Urinary bladder (tissue), 4 donors: ENCODE results near the gene CADM3. TPM values are rescaled to one million over a fixed set of nuclear protein-coding genes. Genes with fewer than 3 reads are reported as not detected.
A peak's percentile ranks its signal among the peaks of the same experiment; 100 is the strongest.

Source experiments
- DNase-seq: peaks from one replicate; pipeline ENCODE4 v3.0.0-alpha.2; 2015; ENCODE audit errors: extremely low spot score
- H3K27ac ChIP-seq: one replicate; pipeline ENCODE4 v1.5.1; 2013; ENCODE audit warnings: low read depth, mild to moderate bottlenecking, moderate library complexity
- H3K36me3 ChIP-seq: one replicate; pipeline ENCODE4 v1.6.1; 2013; ENCODE audit warnings: mild to moderate bottlenecking, moderate library complexity; ENCODE audit not compliant: insufficient read depth
- H3K4me1 ChIP-seq: one replicate; pipeline ENCODE4 v1.6.1; 2013; ENCODE audit warnings: mild to moderate bottlenecking, moderate library complexity; ENCODE audit not compliant: insufficient read depth
- H3K4me3 ChIP-seq: one replicate; pipeline ENCODE4 v1.5.1; 2013; ENCODE audit warnings: low read depth, low read length
- WGBS: extraction: QIAGEN DNeasy Blood & Tissue Kit; methylation state at CpG from one replicate; pipeline ENCODE4 v1.1.7; 2013; 5-methylcytosine and 5-hydroxymethylcytosine counted together
- polyA plus RNA-seq: library from polyadenylated mRNA; stranded (reverse); fragments of 200-250 nt; gene quantifications from one replicate; pipeline ENCODE4 v1.2.3, GENCODE V29; 2013
- total RNA-seq: library from RNA; depleted of rRNA; stranded (reverse); fragments of >200 nt; gene quantifications from one replicate; pipeline ENCODE4 v1.2.3, GENCODE V29; 2014
- donor health status: healthy with polysubstance abuse.
- donor health status: healthy.

The CADM3 gene, protein sequence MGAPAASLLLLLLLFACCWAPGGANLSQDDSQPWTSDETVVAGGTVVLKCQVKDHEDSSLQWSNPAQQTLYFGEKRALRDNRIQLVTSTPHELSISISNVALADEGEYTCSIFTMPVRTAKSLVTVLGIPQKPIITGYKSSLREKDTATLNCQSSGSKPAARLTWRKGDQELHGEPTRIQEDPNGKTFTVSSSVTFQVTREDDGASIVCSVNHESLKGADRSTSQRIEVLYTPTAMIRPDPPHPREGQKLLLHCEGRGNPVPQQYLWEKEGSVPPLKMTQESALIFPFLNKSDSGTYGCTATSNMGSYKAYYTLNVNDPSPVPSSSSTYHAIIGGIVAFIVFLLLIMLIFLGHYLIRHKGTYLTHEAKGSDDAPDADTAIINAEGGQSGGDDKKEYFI
- total RNA-seq (8.7 TPM), polyA plus RNA-seq (27.0 TPM)

DNA sequence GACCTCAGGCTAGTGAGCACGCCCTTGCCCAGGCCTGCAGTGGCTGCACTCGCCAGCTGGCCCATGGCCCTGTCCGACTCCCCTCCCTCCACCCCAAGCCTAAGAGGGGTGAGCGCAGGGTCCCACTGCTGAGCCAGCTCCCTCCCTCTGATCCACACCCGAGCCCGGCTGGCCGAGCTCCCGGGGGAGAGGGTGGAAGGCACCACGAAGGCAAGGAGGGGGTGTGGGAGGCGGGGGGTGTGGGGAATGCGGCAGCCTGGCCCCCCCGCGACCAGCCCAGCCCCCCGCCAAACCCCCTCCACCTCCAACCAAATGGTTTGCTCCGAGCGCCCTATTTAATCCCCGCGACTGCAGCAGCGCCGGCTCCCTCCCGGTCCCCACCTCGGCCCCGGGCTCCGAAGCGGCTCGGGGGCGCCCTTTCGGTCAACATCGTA, at the start of gene CADM3:
Gene CADM3 (plus strand): TSS at position 362 of the 434 bp plus-strand sequence. CDS start 151 bp downstream, outside the sequence.
- H3K4me3 ChIP-seq, result peak within 1 kb of the TSS; percentile 40
- H3K36me3 ChIP-seq, result no peaks in the 10 kb centered on the region
- 2% methylated on average over 29 of the region's 29 CpGs for WGBS
- no peaks in the 10 kb centered on the region for H3K4me1 ChIP-seq
- no peak within 1 kb of the TSS for H3K27ac ChIP-seq
- no peak for DNase-seq

DNA sequence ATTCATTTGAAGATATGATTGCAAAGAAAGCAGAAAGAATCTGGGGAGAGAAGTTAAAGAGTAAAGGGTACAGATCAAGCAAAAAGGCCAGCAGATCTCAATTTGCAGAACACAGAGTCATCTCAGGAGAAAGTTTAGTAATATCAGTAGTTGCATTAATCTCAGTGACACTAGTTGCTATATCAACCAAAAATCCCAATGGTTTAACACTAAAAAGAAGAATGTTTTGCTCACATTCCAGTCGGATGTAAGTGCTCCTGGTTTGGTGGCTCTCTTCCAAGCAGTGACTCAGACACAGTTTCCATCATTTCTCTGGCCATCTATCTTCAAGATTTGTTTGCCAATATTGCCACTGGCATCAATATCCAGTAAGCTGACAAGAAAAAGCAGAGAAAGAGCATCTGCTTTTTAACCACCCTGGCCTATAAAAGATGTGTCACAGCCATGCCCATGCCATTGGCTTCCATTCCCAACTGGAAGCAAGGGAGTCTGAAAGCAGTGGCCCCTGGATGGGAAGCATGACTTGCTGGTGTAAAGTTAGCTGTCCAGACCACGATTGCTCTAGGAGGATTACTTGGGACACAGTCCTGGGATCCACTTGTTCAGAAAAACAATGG, 49.3 kb upstream of the CADM3 start:
- 57% methylated on average over 2 of the region's 2 CpGs for WGBS
- Histone ChIP-seq H3K36me3 (no peaks in the 10 kb centered on the region), H3K27ac (no peak overlapping the region), H3K4me1 (no peaks in the 10 kb centered on the region), H3K4me3 (no peak overlapping the region)
- no peak for DNase-seq

DNA sequence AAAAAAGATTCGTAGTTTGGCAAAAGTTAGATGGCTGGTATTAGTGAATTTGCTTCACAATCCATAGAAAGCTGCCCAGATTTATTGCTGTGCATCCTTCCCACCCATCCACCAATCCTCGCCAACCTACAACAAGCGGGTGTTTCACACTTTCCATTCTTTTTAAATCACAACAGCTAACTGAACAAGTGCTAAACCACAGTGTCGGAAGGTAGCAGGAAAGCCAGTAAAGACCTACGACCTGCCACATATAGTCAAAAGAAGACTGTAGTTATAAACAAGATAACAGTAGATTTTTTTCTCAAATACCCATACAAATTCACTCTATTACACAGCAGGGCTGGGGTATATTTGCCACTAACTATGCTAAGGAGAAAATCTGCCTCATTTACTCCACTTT, 47.8 kb upstream of the CADM3 start:
- DNase-seq, result no peak
- Histone ChIP-seq H3K4me1 (no peaks in the 10 kb centered on the region), H3K4me3 (no peak overlapping the region), H3K27ac (no peak overlapping the region), H3K36me3 (no peaks in the 10 kb centered on the region)
- 81% methylated on average over 5 of the region's 5 CpGs for WGBS

DNA sequence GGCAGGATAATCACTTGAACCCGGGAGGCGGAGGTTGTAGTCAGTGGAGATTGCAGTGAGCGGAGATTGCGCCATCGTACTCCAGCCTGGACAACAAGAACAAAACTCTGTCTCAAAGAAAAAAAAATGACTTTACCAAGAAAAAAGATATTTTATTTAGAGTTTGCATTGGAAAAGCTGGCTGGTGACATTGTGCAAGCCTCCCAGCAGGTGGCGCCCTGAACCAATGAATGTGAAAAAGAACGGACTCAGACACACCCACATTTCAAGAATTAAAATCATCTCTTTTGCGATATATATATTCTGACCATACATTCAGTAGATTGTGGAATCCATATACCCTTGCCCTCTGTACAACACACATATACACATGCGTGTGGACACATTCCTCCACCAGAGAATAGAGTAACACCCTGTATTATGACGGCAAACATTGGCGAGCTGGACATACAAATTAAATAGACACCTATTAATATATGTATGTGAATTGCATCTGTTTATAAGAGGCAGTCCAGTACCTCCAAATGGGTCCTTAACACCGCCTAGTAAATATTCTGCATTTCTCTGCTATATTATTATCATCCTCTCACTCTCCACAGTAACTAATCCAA, 39.0 kb upstream of the CADM3 start:
- no peak overlapping the region for H3K4me3 ChIP-seq
- H3K4me1 ChIP-seq, result no peaks in the 10 kb centered on the region
- WGBS, result 54% methylated on average over 12 of the region's 12 CpGs
- no peak overlapping the region for H3K27ac ChIP-seq
- DNase-seq, result peak; percentile 6
- H3K36me3 ChIP-seq, result no peaks in the 10 kb centered on the region

GRCh38 chr1:159140474-159140873, 30.9 kb upstream of the CADM3 start:
- no peak for DNase-seq
- H3K27ac ChIP-seq, result no peak overlapping the region
- H3K36me3 ChIP-seq, result no peaks in the 10 kb centered on the region
- no peak overlapping the region for H3K4me3 ChIP-seq
- no peaks in the 10 kb centered on the region for H3K4me1 ChIP-seq
- 70% methylated on average over 7 of the region's 7 CpGs for WGBS

DNA sequence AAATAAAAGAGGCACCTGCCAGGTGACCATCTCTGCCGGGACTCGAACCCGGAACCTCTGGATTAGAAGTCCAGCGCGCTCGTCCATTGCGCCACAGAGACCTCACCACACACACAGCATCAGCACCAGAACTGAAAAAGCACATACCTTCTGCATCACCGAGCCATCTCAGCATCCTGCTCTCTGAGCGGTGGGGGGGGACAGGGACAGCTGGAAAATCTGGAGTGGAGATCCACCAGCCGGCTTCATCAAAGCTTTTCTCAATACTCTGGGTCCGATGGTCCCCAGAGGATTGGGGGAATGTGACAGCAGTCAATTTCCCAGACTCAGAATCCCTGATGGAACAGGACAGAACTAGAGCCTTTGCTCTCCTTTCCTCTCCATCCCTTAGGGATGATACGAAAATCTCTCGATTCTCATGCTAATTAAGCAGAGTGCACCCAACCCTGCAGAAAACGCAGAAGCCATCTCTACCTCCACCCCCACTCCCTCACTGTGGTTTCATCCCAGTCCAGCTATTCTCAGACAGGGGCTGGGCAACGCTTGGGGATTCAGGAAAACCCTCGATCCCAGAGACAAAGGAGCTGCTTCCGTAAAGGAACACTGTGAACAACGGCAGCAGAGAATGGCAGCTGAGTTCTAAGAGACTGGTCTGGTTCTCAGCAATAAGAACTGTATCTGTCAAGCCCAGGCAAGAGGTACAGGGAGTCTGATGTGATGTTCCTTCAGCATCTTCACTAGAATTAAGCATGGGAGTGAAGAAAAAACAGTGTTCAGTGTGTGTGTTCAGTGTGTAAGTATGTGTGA, 29.6 kb upstream of the CADM3 start:
- Histone ChIP-seq H3K27ac (no peak overlapping the region), H3K36me3 (no peaks in the 10 kb centered on the region), H3K4me3 (no peak overlapping the region), H3K4me1 (no peaks in the 10 kb centered on the region)
- peak; percentile 13 for DNase-seq
- WGBS, result 38% methylated on average over 18 of the region's 18 CpGs

DNA sequence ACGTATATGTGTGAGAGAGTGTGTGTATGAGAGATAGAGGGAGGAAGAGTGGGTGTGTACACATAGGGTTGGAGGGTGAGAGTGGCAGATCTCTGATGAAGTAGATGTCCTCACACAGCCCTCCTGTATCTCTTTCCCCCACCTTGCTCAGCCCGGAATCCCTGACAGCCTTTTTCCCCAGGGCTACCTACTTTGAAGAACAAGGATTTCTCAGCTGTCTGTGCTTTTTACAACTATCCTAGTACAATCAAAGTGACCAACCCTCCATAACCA, 29.1 kb upstream of the CADM3 start:
- Histone ChIP-seq H3K4me3 (no peak overlapping the region), H3K27ac (no peak overlapping the region), H3K36me3 (no peaks in the 10 kb centered on the region), H3K4me1 (no peaks in the 10 kb centered on the region)
- 40% methylated on average over 2 of the region's 2 CpGs for WGBS
- no peak for DNase-seq

GRCh38 chr1:159142726-159143510, 28.5 kb upstream of the CADM3 start:
- Histone ChIP-seq H3K4me3 (no peak overlapping the region), H3K36me3 (no peaks in the 10 kb centered on the region), H3K27ac (no peak overlapping the region), H3K4me1 (no peaks in the 10 kb centered on the region)
- WGBS, result 49% methylated on average over 5 of the region's 5 CpGs
- DNase-seq, result no peak

- 95% methylated on average over 3 of the region's 3 CpGs for WGBS
- H3K36me3 ChIP-seq, result no peaks in the 10 kb centered on the region
- H3K4me1 ChIP-seq, result no peaks in the 10 kb centered on the region
- no peak overlapping the region for H3K27ac ChIP-seq
- no peak for DNase-seq
- H3K4me3 ChIP-seq, result no peak overlapping the region
Measured at GRCh38 chr1:159144571-159144970, 26.8 kb upstream of the CADM3 start.

DNA sequence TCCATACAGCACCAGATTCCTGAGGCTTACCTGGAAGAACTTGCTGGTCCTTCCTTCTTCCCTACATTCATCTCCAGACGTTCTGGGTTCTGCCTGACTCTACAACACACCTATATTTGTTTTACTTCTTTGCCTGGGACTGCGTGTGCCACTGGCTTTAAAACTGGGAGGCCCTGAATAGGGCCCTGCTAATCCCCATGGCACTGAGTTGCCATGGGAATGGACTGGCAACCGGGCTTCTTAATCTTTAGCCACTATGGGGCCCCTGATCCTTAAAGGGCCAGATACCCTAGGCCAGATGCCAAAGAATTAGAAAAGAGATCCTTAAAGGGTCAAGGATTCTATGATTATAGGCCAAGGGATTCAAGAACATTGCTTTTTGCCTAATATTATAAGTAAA, 24.4 kb upstream of the CADM3 start:
- DNase-seq, result no peak
- WGBS, result 31% methylated on average over 3 of the region's 3 CpGs
- Histone ChIP-seq H3K36me3 (no peaks in the 10 kb centered on the region), H3K4me3 (no peak overlapping the region), H3K4me1 (no peaks in the 10 kb centered on the region), H3K27ac (no peak overlapping the region)

DNA sequence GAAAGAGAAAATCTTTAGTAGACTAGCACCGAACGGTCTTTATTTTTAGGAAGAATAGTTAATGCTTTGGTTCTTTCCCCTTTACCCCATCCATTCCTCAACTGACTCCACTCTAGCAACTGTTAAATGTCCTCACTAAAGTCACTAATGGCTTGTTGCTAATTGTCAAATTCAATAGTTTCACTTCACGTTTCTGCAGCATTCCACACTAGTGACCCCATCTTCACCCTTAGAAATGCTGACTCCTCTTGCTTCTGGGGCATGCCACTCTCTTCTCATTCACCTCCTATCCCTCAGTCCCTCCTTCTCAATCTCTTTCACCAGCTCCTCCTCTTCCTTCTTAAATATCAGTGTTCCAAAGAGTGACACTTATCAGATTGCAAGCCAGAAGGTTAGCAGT, 19.4 kb upstream of the CADM3 start:
- Histone ChIP-seq H3K4me1 (no peaks in the 10 kb centered on the region), H3K4me3 (no peak overlapping the region), H3K27ac (no peak overlapping the region), H3K36me3 (no peaks in the 10 kb centered on the region)
- 69% methylated on average over 3 of the region's 3 CpGs for WGBS
- no peak for DNase-seq

DNA sequence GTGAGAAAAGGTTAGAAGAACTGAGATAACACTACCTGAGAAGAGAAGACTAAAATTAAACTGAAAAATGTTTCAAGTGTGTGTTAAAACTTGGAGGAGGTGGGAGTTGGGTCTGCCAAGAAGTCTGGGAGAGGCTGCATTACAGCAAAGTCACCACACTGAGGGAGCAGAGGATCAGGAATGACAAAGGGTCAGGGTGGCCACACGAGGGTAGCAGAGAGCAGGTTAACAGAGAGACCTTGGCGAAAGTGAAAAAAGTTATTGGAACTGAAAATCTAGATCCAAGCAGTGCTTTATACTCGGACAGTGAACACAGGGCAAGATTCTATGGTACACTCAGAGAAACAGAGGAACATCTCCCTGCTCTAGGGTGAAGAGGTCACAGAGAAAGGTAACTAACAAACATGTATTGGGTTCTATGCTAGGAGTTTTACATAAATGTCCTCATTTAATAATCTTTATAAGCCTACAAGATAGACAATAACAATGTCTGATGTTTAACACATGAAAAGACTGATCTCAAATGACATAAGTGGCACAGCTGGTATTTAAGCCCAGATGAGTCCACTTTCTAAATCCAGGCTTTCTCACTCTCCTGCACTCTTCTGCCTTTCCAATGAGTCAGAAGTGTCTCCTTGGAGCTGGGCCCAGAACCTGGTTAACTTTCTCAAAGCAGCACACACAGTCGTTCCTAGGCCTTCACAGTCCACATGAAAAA, 10.3 kb upstream of the CADM3 start:
- Histone ChIP-seq H3K36me3 (no peaks in the 10 kb centered on the region), H3K4me3 (no peak overlapping the region), H3K27ac (no peak overlapping the region), H3K4me1 (no peaks in the 10 kb centered on the region)
- 2% methylated on average over 4 of the region's 4 CpGs for WGBS
- no peak for DNase-seq

GRCh38 chr1:159161719-159162026, 9.7 kb upstream of the CADM3 start:
- no peaks in the 10 kb centered on the region for H3K36me3 ChIP-seq
- 95% methylated on average over 1 of the region's 1 CpG for WGBS
- H3K4me1 ChIP-seq, result no peaks in the 10 kb centered on the region
- DNase-seq, result no peak
- H3K27ac ChIP-seq, result no peak overlapping the region
- H3K4me3 ChIP-seq, result no peak overlapping the region
